Endothelial cell (in vitro differentiated cells): Measurements from ENCODE around the gene MAPKAP1. TPM values are rescaled to one million over a fixed set of nuclear protein-coding genes. Genes with fewer than 3 reads are reported as not detected.

Experiments
- DNase-seq: peaks from one replicate; pipeline ENCODE4 v3.0.0; 2021; ENCODE audit warnings: low spot score
- H3K27ac Mint-ChIP-seq: one replicate; pipeline ENCODE4 v1.8.0; 2021; ENCODE audit warnings: mixed read lengths, inconsistent platforms; ENCODE audit not compliant: unreplicated experiment
- H3K27me3 Mint-ChIP-seq: one replicate; pipeline ENCODE4 v1.8.0; 2021; ENCODE audit warnings: mild to moderate bottlenecking, moderate library complexity, mixed read lengths, inconsistent platforms; ENCODE audit not compliant: unreplicated experiment
- H3K36me3 Mint-ChIP-seq: one replicate; pipeline ENCODE4 v1.8.0; 2021; ENCODE audit warnings: mild to moderate bottlenecking, low read depth, mixed read lengths, inconsistent platforms; ENCODE audit not compliant: unreplicated experiment
- H3K4me1 Mint-ChIP-seq: one replicate; pipeline ENCODE4 v1.8.0; 2021; ENCODE audit warnings: mild to moderate bottlenecking, mixed read lengths, inconsistent platforms; ENCODE audit not compliant: unreplicated experiment
- H3K4me3 Mint-ChIP-seq: one replicate; pipeline ENCODE4 v1.8.0; 2021; ENCODE audit warnings: mild to moderate bottlenecking, mixed read lengths, inconsistent platforms; ENCODE audit not compliant: unreplicated experiment
- H3K9me3 Mint-ChIP-seq: one replicate; pipeline ENCODE4 v1.8.0; 2021; ENCODE audit warnings: mixed read lengths, inconsistent platforms; ENCODE audit not compliant: unreplicated experiment
- total RNA-seq: library from RNA; stranded (reverse); fragmentation: NEBNext Ultra II Directional; extraction: Animal tissue kit (Norgen Biotek cat#: 25700); gene quantifications from one replicate; pipeline ENCODE4 v1.2.1, GENCODE V29; 2021; ENCODE audit not compliant: unreplicated experiment
- TF ChIP-seq, protein P1 (sequence below): fragments of 200-600 bp; sonication (generic); IDR thresholded peaks from one replicate; pipeline ENCODE4 v1.5.0; 2021; ENCODE audit warnings: antibody characterized with exemption; ENCODE audit not compliant: unreplicated experiment

MAPKAP1 gene
- total RNA-seq, 1 donor from 2014 or later: 74.6 TPM

DNA sequence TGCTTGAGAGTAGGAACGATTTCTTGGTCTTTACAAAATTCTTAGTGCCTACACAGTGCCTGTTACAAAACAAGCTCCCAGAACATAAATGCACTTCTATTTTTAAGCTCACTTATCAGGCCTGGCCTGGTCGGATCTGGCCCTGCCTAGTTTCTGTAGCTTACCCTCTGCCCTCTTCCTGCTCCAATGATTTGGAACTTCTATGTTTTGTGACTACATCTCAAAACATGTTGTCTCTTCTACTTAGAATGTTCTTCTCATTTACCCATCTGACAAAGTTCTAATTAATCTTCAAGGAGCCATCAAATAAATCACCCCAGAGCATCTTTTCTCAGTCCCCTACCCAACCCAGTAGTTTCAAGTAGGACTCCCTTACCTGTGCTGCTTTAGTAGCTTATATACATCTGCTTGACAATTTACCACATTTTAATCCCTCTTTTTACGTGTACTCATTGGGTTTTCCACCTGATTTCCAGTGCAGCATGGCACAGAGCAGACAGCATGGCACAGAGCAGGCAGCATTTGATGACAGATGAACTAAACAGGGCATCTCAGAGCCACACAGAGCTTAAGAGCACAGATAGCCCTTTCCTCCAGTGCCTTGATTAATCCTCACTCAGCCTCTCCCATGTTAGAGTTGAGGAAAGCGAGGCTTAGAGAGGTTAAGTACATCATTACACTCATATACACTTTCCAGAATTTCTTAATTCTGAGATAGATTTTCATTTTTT is 171.9 kb downstream of the MAPKAP1 start:
- no peaks in the 10 kb centered on the region for H3K36me3 Mint-ChIP-seq
- peaks cover 2% of the 10 kb centered on the region for H3K27me3 Mint-ChIP-seq
- no peak for DNase-seq
- H3K4me1 Mint-ChIP-seq: no peaks in the 10 kb centered on the region
- no peak overlapping the region for H3K27ac Mint-ChIP-seq
- H3K9me3 Mint-ChIP-seq: no peaks in the 10 kb centered on the region
- TF ChIP-seq, protein P1, sequence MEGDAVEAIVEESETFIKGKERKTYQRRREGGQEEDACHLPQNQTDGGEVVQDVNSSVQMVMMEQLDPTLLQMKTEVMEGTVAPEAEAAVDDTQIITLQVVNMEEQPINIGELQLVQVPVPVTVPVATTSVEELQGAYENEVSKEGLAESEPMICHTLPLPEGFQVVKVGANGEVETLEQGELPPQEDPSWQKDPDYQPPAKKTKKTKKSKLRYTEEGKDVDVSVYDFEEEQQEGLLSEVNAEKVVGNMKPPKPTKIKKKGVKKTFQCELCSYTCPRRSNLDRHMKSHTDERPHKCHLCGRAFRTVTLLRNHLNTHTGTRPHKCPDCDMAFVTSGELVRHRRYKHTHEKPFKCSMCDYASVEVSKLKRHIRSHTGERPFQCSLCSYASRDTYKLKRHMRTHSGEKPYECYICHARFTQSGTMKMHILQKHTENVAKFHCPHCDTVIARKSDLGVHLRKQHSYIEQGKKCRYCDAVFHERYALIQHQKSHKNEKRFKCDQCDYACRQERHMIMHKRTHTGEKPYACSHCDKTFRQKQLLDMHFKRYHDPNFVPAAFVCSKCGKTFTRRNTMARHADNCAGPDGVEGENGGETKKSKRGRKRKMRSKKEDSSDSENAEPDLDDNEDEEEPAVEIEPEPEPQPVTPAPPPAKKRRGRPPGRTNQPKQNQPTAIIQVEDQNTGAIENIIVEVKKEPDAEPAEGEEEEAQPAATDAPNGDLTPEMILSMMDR: no peak
- H3K4me3 Mint-ChIP-seq: no peak overlapping the region

DNA sequence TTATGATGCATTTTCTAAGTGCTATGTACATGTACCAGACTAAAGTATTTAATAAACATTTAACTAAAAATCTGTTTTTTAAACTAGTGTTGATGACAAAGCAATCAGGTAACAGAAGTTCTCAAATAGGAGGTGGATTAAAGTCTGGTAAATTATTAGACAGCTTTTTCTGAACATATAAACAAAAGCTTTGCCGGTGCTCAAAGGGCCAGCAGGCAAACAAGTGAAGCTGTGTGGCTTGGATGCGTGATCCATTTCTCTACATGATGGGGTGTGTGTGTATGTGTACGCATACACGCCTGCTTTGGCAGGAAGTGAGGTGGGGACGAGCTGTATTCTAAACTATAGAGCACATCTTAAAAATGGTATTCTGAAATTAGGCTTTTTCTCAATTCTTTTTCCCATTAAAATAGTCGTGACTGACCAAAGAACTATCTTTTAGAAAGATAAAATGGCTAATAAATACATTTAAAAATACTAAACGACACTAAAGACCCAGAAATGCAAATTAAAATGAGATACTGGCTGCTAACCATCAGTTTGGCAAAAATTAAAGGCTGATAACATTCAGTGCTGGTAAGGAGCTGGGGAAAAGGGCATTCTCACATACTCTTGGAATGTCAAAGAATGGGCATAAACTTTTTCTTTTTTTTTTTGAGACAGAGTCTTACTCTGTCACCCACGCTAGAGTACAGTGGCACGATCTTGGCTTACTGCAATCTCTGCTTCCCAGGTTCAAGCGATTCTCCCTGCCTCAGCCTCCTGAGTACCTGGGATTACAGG is 174.0 kb downstream of the MAPKAP1 start:
- no peaks in the 10 kb centered on the region for H3K9me3 Mint-ChIP-seq
- no peaks in the 10 kb centered on the region for H3K4me1 Mint-ChIP-seq
- peaks cover 2% of the 10 kb centered on the region for H3K27me3 Mint-ChIP-seq
- no peaks in the 10 kb centered on the region for H3K36me3 Mint-ChIP-seq
- no peak overlapping the region for H3K27ac Mint-ChIP-seq
- no peak overlapping the region for H3K4me3 Mint-ChIP-seq
- TF ChIP-seq, protein P1: no peak
- DNase-seq: no peak

GRCh38 chr9:125532412-125532811 is 174.6 kb downstream of the MAPKAP1 start:
- TF ChIP-seq, protein P1: no peak
- H3K27ac Mint-ChIP-seq: no peak overlapping the region
- no peak overlapping the region for H3K4me3 Mint-ChIP-seq
- no peaks in the 10 kb centered on the region for H3K9me3 Mint-ChIP-seq
- H3K4me1 Mint-ChIP-seq: peaks cover 4% of the 10 kb centered on the region
- no peaks in the 10 kb centered on the region for H3K36me3 Mint-ChIP-seq
- no peak for DNase-seq
- H3K27me3 Mint-ChIP-seq: peaks cover 2% of the 10 kb centered on the region

- Mint-ChIP-seq H3K36me3 (no peaks in the 10 kb centered on the region), H3K4me1 (peaks cover 9% of the 10 kb centered on the region), H3K4me3 (no peak overlapping the region), H3K27me3 (peaks cover 2% of the 10 kb centered on the region), H3K9me3 (no peaks in the 10 kb centered on the region), H3K27ac (no peak overlapping the region)
- no peak for DNase-seq
- TF ChIP-seq, protein P1: no peak
Observed at GRCh38 chr9:125529589-125530515, 177.2 kb downstream of the MAPKAP1 start.
